HK-2 (cell line): ENCODE measurements around the gene KIAA0513.

Experiments used
- DNase-seq: peaks from one replicate; pipeline ENCODE4 v3.0.0-alpha.2; 2018; ENCODE audit not compliant: unreplicated experiment

The KIAA0513 gene, protein sequence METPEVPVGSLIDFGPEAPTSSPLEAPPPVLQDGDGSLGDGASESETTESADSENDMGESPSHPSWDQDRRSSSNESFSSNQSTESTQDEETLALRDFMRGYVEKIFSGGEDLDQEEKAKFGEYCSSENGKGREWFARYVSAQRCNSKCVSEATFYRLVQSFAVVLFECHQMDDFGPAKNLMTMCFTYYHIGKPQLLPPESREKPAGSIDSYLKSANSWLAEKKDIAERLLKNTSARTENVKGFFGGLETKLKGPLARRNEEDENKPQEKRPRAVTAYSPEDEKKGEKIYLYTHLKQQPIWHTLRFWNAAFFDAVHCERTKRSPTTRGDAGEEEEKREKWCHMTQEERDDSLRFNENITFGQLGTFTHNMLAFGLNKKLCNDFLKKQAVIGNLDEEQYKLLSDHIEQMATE

DNA sequence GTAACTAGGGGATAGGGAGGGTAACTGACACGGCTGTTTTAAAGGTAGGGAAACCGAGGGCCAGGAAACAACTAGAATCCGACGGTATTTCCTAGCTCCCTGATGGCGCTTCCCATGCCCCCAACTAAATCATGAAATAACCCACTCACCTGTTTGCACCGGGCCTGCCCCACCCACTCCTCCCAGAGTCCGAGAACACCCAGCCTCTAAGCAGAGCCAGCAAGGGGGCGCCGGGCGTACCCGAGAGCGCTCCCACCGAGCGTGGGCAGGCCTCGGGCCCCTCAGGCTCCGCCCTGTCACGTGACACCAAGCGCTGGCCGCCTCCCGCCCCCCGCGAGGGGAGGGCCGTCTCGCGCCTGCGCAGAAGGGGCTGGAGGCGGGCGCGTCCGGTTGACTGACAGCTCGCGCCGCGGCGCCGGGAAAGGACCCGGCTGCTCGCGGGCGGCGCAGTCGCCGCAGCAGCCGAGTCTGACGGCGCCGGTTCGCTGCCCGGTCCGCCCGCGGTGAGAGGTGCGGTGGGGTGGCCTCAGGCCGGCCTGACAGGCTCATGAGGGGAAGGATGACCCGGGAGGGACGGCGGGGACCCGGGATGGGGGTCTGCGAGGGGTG lies at the start of gene KIAA0513:
Gene KIAA0513 (plus strand): TSS at position 447 of the 609 bp plus-strand sequence. CDS start 39,277 bp downstream, outside the sequence.
- peak; percentile 94 for DNase-seq

DNA sequence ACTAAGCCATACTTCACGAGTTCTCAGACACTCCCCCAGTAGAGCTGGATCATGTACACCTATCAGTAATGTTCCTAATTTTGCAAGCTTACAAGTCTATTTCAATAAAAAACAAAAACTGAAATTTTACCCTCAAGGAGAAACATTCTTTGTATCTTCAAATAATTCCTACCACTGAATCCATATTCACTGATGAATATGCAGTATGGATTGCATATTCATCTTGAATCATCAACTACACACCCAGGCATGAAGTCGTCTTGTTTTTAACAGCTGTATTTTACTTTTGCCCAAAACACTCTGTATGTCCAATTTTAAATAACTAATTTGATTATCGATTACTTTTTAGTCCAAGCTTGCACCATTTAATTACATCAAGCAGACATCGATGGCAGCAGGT lies 48.1 kb upstream of the KIAA0513 start:
- DNase-seq = no peak

DNA sequence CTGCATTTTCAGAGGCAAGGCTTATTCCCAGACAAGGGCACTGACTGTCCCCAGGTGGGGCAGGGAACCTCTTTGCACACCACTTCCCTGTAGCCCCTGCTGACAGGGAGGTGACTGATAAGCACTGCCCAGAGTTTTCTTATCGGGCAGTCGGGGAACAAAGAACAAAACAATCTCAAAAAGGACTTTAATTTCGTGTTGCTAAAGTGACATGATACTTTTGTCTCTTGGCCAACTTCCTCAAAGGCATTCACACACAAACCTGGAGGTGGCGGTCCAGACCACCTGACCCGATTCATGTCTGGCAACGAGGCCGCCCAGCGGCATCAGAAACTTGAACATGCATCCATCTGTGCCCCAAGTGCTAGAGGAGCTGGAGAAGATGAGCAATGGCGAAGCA lies 45.2 kb upstream of the KIAA0513 start:
- DNase-seq = no peak

DNA sequence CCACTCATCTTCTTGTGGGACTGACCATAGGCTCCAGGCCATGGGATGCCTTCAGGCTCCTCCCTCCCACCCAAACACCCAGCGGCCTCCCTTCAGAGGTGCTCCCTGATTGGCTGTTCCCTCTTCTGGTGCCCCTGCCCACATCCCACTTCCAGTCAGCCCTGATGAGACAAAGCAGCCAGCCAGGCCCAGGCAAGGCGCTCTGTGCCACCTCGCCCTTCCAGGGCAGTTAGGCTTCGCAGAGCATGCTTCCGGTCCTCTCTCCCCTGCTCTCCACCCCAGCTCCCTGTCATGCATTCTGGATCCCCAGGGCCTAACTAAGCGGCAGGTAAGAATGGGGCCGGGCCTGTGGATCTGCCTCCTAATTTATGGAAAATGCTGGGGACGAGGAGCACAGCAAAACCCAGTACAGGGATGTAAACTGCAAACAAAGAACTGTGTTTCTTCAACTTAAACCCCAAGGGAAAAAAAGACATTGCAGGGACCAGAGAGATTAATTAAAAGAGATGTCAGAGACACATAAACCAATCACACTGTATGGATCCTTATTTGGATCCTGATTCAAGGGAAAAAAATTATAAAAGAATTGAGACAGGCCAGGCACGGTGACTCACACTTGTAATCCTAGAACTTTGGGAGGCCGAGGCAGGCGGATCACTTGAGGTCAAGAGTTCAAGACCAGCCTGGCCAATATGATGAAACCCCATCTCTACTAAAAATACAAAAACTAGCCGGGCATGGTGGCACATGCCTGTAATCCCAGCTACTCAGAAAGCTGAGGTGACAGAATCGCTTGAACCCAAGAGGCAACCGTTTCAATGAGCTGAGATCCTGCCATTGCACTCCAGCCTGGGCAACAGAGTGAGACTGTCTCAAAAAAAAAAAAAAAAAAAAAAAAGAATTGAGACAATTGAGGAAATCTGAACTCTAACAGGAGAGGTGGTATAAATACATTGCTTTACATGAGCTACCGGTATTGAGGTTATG lies 42.2 kb upstream of the KIAA0513 start:
- DNase-seq = no peak

DNA sequence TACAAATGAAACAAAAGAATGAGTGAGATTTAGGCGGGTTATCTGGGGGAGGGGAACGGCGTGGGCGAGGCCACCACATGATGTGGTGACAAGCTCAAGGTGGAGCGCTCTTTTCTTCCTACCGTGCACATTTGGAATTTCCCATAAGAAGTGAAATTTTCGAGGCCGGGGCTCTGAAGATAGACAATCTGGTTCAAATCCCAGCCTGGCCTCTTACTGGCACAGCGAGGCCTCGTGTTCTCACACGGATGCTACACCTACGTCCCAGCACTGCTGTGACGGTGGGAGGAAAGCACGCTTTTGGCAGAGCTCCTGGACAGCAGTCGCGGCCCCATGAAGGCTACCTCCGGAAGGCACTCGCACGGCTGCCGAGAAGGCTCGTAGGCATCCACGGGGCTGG lies 41.5 kb upstream of the KIAA0513 start:
- DNase-seq = no peak

DNA sequence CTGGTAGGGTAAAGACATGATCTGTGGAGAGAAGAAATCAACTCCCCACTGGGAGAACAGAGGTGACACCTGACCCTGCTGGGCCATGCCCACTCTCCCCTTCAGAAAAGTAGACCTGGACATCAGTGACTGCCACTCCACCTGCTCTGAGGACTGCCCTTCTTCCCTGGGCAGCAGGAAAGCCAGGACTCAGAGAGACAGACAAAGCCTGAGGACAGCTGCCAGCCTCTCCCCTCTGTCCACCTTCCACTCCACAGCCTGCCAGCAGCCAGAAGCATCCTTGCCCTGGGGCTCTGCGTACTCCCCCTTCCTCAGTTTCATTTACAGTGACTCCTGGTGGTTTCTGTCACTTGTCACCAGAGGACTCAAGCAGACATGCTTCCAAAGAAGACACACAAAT lies 40.7 kb upstream of the KIAA0513 start:
- no peak for DNase-seq

DNA sequence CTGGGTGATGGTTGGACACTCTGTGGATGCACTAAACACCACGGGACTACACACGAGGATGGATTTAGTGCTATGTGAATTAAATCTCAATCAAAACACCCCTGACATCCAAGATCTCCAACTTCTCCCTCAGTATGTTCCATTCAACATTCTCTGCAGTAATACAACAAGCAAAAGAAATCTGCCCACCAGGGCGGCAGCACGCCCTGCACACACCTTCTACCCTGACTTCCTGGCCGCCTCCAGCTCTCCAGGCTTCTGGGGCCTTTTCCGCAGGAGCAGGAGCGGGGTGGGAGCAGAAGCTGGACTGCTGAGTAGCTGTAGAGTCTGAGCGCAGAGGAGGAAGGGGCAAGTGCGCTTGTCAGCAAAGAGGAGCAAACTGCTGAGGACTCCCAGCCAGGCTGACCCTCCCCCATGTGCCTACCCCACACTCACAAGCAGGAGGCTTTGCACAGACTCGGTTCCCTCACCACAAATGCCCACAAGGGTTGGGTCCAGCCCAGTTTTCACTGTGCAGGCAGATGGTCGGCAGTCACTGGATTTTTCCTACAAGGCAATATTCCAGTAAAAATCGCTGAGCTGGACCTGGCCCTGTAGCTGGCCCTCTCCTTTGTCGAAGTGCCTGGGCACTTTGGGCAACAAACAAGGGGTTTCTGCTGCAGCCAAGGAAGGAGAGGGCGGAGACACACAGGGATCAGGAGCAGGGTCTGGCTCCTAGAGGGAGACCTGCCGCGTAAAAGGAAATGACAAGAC lies 39.1 kb upstream of the KIAA0513 start:
- no peak for DNase-seq

DNA sequence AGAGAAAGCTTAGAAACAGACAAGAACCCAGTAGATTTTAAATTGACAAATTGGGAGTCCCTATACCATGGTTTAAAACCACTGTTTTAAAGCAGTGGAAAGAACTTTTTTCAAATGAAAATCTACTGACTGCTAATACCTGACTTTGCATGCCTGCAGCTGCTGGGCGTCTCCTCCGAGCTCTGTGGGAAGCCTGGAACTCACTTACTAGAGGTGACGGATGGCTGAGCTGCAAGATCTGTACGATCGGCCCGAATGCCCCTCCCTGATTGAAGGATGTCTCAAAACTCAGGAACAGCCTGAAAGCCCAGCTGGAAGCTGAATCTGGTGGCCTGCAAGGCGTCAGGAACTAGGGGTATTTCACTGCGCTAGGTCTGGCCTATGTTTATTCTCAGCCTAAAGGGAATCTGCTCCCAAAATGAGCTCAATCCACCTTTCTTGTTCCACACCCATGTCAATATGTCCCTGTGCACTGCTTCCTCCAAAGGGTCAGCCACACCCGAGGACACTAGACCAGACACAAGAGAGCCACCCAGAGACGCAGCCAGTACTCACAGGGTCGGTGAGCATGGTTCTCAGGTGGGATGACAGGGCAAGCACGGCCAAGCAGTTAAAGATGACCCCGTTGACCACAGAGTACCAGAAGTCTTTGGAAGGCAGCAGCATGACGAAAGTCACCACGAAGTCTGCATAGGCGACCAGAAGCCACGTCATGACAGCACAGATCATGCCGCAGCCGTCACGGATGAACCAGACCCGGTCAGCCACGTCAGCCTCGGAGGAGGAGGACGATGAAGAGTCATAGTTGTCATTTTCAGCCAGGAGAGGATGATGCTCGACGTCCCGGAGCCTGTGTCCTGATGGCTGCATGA lies 37.6 kb upstream of the KIAA0513 start:
- no peak for DNase-seq

DNA sequence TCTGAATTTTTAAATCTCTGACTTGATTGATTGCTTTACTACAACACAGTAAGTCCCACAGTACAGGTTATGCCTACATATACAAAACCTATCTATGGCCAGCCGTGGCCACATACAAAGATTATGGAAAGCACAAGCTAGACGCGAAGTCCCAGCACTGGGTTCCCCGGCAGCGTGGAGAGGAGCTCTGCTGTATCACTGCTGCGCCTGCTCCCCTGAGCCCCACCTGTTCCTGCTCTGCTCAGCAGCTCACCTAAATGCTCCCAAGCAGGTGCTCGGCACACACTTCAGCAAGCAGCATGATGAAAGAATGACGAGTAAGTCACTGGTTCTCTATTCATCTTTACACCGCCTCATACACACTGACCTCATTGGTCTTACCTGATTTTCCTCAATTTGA lies 36.8 kb upstream of the KIAA0513 start:
- DNase-seq = no peak

DNA sequence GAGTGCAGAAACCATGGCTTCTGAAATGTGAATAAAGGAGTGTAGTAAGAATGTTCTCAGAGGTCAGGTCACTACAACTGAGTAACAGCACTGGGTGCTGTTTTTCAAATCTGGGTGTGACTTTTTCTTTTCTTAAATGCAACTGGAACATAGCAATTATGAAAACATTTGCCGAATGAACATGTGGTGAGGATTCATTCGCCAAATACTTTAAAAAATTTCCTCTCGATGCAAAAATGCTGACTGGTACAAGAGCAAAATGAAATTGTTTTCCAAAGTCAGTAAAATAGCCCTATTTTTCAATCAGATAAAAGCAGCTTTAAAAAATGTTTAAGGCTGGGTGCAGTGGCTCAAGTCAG lies 34.9 kb upstream of the KIAA0513 start:
- DNase-seq = no peak

DNA sequence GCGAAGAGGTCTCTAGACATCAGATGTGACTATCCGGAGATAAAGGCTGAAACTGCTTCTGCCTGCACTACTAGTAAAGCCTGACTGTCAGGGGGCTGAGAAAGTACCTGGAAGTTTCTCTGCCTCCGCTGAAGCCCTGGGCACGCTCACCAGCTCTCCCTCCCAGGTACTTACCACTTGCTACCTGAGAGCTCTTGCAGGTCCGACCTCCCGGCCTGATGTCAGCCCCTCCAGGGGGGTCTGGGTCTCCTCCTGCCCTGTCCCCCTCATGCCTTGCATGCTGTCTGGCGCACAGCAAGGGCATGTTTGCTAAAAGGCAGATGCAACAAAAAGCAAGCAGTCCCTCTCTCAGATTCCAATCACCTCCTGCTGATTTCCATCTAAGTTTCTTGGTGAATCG lies 33.7 kb upstream of the KIAA0513 start:
- DNase-seq = no peak

DNA sequence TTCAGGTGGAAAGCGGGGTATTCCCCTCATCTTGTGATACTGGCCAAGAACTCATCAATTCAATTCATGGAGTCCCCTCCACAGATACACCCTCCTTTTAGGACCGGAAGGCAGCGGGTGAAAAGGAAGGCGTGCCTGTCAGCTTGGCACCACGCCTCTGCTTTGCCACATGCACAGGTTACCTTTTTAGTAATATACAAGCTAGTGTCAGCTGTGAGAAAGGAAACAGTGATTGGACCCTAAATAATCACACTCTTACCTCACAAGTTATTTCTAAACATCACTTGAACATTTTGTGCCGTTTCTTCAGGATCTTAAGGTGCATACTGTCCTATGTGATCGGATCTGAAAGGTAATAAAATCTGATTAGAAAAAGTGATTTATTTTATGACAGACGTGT lies 31.9 kb upstream of the KIAA0513 start:
- DNase-seq = no peak

DNA sequence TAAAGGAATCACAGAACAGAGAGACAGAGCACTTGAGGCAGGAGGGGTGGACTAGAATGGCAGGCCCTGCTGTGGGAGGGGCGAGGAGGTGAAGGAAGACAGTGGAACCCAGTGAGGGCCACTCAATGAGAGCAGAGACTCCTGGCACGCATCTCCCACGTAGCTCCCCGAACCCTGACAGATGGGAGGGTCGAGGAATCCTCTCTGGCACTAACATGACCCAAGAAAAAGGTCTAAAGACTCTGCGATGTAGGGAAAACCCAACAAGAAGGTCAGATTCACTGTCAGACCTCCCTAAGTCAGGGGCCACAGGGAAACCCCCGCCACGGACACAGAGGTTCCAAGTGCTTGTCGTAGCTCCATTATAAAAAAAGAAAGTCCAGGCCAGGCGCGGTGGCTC lies 31.2 kb upstream of the KIAA0513 start:
- DNase-seq = no peak

DNA sequence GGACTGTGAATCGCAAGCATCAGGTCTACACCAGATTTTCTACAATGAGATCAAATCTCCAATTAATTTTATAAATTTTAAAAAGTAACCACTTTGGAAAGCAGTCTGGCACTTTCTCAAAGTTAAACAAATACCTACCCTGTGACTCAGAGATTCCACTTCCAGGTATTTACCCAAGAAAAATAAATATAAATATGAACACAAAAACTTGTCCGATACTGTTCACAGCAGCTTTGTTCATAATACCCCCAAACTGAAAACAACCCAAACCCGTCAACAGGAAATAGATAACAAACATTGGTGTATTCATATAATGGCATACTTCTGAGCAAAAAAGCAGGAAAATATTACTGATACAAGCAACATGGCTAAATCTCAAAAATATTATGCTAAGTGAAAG lies 28.4 kb upstream of the KIAA0513 start:
- no peak for DNase-seq

DNA sequence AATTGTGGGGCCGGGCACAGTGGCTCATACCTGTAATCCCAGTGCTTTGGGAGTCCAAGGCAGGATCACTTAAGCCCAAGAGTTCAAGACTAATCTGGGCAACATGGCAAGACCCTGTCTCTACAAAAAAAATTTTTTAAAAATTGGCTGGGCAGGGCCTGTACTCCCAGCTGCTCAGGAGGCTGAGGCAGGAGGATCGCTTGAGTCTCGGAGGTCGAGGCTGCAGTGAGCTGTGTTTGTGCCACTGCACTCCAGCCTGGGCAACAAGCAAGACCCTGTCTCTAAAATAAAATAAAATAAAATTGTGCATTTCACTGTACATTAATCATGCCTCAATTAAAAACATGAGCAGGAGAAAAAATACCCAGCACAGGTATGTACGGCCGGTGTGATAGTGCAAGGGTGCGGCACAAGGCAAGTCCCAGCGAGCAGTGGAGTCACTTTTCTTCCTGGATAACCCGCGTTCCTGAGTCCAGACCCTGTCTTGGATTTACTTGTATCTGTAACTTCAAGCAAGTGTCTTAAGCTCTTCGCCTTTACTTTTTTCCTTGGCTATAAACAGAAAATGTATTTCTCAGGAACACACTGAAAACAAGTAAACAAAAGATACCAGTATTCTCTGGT lies 27.6 kb upstream of the KIAA0513 start:
- no peak for DNase-seq

DNA sequence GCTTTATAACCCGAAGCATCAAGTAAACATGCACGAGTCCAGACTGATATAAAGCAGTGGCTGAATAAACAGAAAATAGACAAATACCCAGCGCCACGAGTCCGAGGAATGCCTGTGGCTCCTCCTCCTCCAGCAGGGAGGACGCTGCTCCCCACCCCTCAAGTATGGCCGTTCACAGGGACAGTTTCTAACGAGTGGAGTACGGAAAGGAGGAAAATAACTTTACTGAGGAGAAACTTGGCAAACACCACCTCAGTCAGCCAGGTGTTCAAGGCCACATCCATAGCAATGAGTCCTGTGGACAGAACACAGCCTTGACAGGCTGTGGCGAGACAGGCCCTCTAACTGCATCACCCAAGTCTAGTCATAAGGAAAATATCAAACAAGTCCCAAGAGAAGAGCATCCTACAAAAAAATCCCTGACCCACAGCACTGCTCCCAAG lies 25.5 kb upstream of the KIAA0513 start:
- DNase-seq = no peak

DNA sequence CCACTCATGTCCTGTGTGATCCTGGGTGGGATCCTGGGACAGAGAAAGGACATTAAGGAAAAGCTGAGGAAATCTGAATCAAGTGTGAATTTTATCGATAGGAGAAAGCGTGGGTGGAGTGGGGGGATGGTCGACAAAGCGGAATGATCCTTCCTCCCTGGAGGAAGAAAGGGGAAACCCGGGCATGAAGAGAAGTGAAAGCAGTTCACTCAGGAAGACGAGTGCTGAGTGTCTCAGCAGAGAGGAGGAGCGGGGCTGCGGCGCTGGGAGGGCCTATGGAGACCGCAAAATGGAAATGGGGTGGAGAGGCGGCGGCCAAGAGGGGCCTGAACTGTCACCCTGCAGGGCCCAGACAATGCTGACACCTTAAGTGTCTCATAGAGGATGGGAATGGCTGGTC lies 25.0 kb upstream of the KIAA0513 start:
- no peak for DNase-seq

DNA sequence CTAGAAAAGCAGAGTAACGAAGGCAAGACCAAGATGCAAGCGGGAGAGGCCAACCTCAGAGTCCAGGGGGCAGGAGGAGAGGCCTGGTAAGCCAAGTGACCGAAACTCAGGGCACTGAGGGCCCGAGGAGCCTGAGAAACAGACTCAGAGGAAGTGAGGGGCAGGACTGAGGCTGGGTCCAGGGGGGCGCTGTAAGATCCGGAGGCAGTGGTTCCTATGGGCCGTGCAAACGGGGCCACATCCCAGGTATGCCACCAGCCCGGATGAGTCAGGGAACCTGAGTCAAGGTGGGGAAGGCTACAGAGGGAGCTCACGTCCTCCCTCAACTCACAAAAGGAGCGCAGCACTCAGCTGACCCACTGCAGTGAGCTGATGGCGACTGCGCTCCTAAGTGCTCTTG lies 24.5 kb upstream of the KIAA0513 start:
- DNase-seq = no peak

DNA sequence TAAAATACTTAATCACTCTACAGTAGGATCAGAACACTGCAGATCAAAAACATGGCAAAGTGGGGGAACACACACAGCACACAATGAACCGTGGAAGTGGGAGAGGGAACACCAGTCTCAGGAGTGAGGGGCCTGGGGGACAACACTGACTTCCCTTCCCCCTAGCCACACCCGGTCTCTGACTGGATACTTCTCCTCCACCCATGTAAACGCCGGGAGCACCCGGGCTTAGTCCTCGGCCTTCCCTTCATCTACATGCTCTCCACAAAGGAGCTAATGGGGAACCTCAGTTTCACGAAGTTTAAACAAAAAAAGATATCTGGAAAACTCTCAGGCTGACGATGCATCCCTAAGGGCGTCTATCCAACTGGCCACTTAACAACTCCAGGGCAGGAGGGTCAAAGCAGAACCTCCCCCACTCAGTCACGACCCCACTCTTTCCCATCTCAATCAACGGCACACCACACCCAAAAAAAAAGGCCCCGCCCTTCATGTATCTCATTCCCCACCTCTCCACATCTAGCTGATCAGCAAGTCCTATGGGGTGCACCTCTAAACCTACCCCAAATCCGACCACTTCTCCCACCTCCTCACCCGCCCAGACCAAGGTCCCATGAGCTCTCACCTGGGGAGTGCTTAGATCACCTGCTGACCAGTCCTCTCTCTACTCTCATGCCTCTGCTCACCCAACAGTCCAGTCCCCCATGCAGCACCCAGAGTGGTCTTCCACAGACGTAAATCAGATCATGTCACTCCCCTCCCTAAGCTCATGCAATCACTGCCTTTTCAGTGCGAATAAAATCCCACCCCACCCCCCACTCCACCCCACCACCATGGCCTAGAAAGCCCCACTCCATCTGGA lies 23.6 kb upstream of the KIAA0513 start:
- no peak for DNase-seq
